Coronary artery (tissue), 2 donors: ENCODE data around the gene IL1F10.

ENCODE experiments used
- DNase-seq: peaks from one replicate; pipeline ENCODE4 v3.0.0-alpha.2; 2017; ENCODE audit warnings: low spot score
- H3K27ac ChIP-seq, 2 donors: fragments of 200-600 bp; sonication (generic); one replicate each; pipeline ENCODE4 v1.5.1; 2016 to 2019
- H3K4me3 ChIP-seq: fragments of 200-600 bp; sonication (generic); 2 replicates; pipeline ENCODE4 v1.5.1; 2016; ENCODE audit warnings: mild to moderate bottlenecking, moderate library complexity
- TF ChIP-seq, protein P1 (sequence below): fragments of 200-600 bp; sonication (generic); IDR thresholded peaks from one replicate; pipeline ENCODE4 v1.5.1; 2019; ENCODE audit warnings: antibody characterized with exemption

The IL1F10 gene

DNA sequence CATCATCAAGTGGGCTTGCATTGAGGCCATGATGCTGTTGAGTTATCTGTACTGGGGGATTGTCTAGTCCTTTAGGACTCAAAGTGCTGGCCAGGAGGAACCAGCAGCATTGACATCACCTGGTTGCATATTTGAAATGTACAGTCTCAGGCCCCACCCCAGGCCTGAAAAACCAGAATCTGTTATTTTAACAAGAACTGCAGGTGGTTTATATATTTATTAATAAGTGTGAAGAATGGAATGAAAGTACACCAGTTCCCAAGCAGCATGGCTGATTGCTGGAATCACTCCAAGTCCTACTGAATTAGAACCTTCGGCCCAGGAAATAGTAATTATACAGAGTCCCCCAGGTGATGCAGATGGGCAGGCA lies 2.8 kb downstream of the IL1F10 start:
- Histone ChIP-seq H3K4me3 (no peak overlapping the region), H3K27ac (no peak overlapping the region)
- no peak for DNase-seq
- TF ChIP-seq, protein P1, sequence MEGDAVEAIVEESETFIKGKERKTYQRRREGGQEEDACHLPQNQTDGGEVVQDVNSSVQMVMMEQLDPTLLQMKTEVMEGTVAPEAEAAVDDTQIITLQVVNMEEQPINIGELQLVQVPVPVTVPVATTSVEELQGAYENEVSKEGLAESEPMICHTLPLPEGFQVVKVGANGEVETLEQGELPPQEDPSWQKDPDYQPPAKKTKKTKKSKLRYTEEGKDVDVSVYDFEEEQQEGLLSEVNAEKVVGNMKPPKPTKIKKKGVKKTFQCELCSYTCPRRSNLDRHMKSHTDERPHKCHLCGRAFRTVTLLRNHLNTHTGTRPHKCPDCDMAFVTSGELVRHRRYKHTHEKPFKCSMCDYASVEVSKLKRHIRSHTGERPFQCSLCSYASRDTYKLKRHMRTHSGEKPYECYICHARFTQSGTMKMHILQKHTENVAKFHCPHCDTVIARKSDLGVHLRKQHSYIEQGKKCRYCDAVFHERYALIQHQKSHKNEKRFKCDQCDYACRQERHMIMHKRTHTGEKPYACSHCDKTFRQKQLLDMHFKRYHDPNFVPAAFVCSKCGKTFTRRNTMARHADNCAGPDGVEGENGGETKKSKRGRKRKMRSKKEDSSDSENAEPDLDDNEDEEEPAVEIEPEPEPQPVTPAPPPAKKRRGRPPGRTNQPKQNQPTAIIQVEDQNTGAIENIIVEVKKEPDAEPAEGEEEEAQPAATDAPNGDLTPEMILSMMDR, result no peak

DNA sequence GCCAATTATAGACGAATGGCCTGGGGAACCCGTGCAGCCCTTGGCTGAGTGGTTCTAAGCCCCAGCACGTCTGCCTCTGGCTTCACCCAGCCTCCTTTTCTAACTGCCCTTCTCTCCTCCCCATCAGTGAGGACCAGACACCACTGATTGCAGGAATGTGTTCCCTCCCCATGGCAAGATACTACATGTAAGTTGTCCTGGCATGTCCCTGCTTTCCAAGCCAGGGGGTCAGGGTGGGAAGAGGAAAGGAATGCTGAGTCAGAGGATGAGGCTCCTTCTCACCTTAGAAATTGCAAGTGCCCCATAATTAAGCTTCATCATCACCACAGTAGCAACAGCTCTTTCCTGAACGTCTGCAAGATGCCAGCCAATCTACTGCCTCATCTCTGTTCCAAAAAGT lies 4.8 kb downstream of the IL1F10 start:
- H3K4me3 ChIP-seq, result no peak overlapping the region
- no peak for DNase-seq
- H3K27ac ChIP-seq, result no peak overlapping the region
- TF ChIP-seq, protein P1, result no peak

DNA sequence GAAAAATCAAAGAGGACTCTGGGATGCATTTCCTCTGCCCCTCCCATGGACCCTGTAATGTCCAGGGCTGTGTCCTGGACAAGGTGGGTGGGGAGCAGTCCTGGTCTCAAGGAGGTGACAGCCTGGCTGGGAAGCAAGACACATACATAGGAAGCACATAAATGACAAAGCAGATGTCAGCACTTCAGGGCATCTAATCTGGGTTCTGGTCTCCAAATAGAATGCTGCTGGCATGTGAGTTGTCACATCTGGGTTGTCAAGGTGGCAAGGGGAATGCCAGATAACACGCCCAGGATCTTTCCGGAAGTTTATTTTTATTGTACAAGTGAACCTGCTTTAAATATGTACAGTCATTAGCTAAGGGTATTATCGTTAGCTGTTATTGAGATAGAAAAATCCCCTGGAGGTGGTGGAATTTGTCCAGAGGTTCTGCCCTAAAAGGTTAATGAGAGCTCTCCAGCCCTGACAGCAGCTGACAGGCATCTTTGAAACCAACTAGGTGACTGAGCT lies 5.6 kb downstream of the IL1F10 start:
- no peak overlapping the region for H3K27ac ChIP-seq
- H3K4me3 ChIP-seq, result no peak overlapping the region
- TF ChIP-seq, protein P1, result no peak
- no peak for DNase-seq

DNA sequence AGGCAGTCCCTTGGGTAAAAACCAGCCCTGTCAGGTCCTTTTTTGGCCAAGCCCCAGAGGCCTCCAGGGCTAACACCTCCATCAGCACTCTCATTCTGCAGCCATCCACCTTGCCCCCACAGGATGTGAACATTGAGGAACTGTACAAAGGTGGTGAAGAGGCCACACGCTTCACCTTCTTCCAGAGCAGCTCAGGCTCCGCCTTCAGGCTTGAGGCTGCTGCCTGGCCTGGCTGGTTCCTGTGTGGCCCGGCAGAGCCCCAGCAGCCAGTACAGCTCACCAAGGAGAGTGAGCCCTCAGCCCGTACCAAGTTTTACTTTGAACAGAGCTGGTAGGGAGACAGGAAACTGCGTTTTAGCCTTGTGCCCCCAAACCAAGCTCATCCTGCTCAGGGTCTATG lies 7.3 kb downstream of the IL1F10 start:
- no peak overlapping the region for H3K27ac ChIP-seq
- DNase-seq, result no peak
- TF ChIP-seq, protein P1, result no peak
- no peak overlapping the region for H3K4me3 ChIP-seq

DNA sequence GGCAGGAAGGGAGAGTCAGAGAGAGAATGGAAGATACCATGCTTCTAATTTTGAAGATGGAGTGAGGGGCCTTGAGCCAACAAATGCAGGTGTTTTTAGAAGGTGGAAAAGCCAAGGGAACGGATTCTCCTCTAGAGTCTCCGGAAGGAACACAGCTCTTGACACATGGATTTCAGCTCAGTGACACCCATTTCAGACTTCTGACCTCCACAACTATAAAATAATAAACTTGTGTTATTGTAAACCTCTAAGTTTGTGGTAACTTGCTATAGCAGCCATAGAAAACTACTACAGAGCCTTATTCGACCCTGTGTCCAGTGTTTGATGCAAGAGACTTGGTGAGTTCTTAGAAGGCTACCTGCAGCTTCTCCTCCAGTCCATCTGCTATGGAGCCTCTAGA lies 7.8 kb downstream of the IL1F10 start:
- no peak overlapping the region for H3K4me3 ChIP-seq
- H3K27ac ChIP-seq, result no peak overlapping the region
- no peak for DNase-seq
- TF ChIP-seq, protein P1, result no peak

DNA sequence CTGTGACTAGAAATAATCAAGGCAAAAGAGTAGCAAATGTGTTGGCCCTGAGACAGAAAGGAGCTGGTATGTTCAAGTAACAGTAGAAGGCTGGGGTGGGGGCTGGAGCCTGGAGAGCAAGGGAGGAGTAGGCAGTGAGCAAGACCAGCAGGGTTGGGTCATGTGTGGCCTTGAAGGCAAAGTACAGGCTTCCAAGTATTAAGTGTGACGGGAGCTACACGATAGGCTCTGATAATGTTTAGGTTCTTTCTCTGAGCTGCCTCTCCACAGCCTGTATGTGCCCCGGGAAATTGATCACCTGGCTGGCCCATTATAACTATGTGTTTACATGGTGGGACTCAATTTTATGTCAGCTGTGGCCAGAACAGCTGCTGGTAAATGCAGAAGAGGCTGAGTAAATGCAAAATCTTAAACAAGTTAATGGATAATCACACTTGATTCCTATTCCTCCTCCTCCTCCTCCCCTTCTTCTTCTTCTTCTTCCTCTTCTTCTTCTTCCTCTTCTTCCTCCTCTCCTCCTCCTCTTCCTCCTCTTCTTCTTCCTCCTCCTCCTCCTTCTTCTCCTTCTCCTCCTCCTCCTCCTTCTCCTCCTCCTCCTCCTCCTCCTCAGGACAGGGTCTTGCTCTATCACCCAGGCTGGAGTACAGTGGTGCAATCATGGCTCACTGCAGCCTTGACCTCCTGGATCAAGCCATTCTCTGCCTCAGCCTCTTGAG lies 9.3 kb downstream of the IL1F10 start:
- Histone ChIP-seq H3K4me3 (no peak overlapping the region), H3K27ac (no peak overlapping the region)
- TF ChIP-seq, protein P1, result no peak
- DNase-seq, result no peak

DNA sequence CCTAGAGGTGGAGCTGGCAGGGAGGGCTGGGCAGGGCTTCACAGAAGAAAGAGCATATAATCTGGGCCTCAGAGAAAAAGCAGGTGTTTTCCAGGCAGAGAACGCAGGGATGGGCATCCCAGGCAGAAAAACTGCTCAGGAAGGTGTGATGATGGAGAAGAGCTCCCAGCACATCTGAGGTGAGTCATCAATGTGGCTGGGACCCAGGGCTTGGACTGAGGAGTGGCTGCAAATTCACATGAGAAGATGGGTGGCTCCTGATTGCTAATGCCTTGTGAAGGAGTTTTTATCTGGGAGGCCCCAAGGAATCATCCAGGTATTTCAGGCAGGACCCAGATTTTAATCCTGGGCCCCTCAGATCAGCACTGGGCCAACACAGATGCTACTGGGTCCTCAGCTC lies 10.2 kb downstream of the IL1F10 start:
- TF ChIP-seq, protein P1, result no peak
- Histone ChIP-seq H3K4me3 (no peak overlapping the region), H3K27ac (no peak overlapping the region)
- DNase-seq, result no peak
